ENCODE data around the gene COX7A2. TPM values are rescaled to one million over a fixed set of nuclear protein-coding genes. Genes with fewer than 3 reads are reported as not detected.

COX7A2 gene
- total RNA-seq, 1 experiment from 2014 or later: 157 TPM

- DNase-seq (ENCODE audit: low spot score): no peak
- in situ Hi-C loops (cut with HindIII; ENCODE audit: low sequenced_read_pairs): no loop called here
Measured at GRCh38 chr6:75272145-75272840, 28.7 kb upstream of the COX7A2 start.

- in situ Hi-C loops (cut with HindIII; ENCODE audit: low sequenced_read_pairs): no loop called here
Measured at GRCh38 chr6:75268988-75269354, 25.4 kb upstream of the COX7A2 start.

GRCh38 chr6:75268121-75268987 lies 24.8 kb upstream of the COX7A2 start:
- in situ Hi-C loops (cut with HindIII; ENCODE audit: low sequenced_read_pairs): no loop called here
- DNase-seq (ENCODE audit: low spot score): peak; percentile 21

More at GRCh38 chr6:75268988-75269354, 25.4 kb upstream of the COX7A2 start:
- DNase-seq (ENCODE audit: low spot score): no peak

GRCh38 chr6:75267461-75267860 lies 23.9 kb upstream of the COX7A2 start:
- in situ Hi-C loops (cut with HindIII; ENCODE audit: low sequenced_read_pairs): no loop called here
- peak; percentile 22 for DNase-seq (ENCODE audit: low spot score)

GRCh38 chr6:75266716-75267291 lies 23.2 kb upstream of the COX7A2 start:
- in situ Hi-C loops (cut with HindIII; ENCODE audit: low sequenced_read_pairs): no loop called here
- DNase-seq (ENCODE audit: low spot score): peak; percentile 57

- in situ Hi-C loops (cut with HindIII; ENCODE audit: low sequenced_read_pairs): no loop called here
Measured at GRCh38 chr6:75263401-75263750, 19.8 kb upstream of the COX7A2 start.

GRCh38 chr6:75262716-75263400 lies 19.3 kb upstream of the COX7A2 start:
- no peak for DNase-seq (ENCODE audit: low spot score)
- in situ Hi-C loops (cut with HindIII; ENCODE audit: low sequenced_read_pairs): no loop called here

More at GRCh38 chr6:75263401-75263750, 19.8 kb upstream of the COX7A2 start:
- DNase-seq (ENCODE audit: low spot score): no peak

- no peak for DNase-seq (ENCODE audit: low spot score)
- in situ Hi-C loops (cut with HindIII; ENCODE audit: low sequenced_read_pairs): no loop called here
Measured at GRCh38 chr6:75261299-75261698, 17.7 kb upstream of the COX7A2 start.

- in situ Hi-C loops (cut with HindIII; ENCODE audit: low sequenced_read_pairs): no loop called here
- DNase-seq (ENCODE audit: low spot score): no peak
Measured at GRCh38 chr6:75257343-75258087, 13.9 kb upstream of the COX7A2 start.

GRCh38 chr6:75250552-75250951 lies 7.0 kb upstream of the COX7A2 start:
- no peak for DNase-seq (ENCODE audit: low spot score)
- in situ Hi-C loops (cut with HindIII; ENCODE audit: low sequenced_read_pairs): no loop called here

GRCh38 chr6:75249837-75250236 lies 6.2 kb upstream of the COX7A2 start:
- in situ Hi-C loops (cut with HindIII; ENCODE audit: low sequenced_read_pairs): no loop called here
- DNase-seq (ENCODE audit: low spot score): no peak

GRCh38 chr6:75246386-75246785 lies 2.8 kb upstream of the COX7A2 start:
- in situ Hi-C loops (cut with HindIII; ENCODE audit: low sequenced_read_pairs): no loop called here

GRCh38 chr6:75244063-75244584 lies 523 bp upstream of the COX7A2 start:
- no peak for DNase-seq (ENCODE audit: low spot score)
- in situ Hi-C loops (cut with HindIII; ENCODE audit: low sequenced_read_pairs): no loop called here

More at GRCh38 chr6:75246386-75246785, 2.8 kb upstream of the COX7A2 start:
- no peak for DNase-seq (ENCODE audit: low spot score)

- in situ Hi-C loops (cut with HindIII; ENCODE audit: low sequenced_read_pairs): no loop called here
- DNase-seq (ENCODE audit: low spot score): no peak
Measured at GRCh38 chr6:75236630-75237029, 7.0 kb downstream of the COX7A2 start.

GRCh38 chr6:75235271-75235670 lies 8.3 kb downstream of the COX7A2 start:
- DNase-seq (ENCODE audit: low spot score): no peak
- in situ Hi-C loops (cut with HindIII; ENCODE audit: low sequenced_read_pairs): no loop called here

- in situ Hi-C loops (cut with HindIII; ENCODE audit: low sequenced_read_pairs): no loop called here
- peak; percentile 69 for DNase-seq (ENCODE audit: low spot score)
Measured at GRCh38 chr6:75234126-75234865, 9.3 kb downstream of the COX7A2 start.

- no peak for DNase-seq (ENCODE audit: low spot score)
- in situ Hi-C loops (cut with HindIII; ENCODE audit: low sequenced_read_pairs): no loop called here
Measured at GRCh38 chr6:75233092-75233615, 10.4 kb downstream of the COX7A2 start.
